Spleen (tissue), 11 donors: Measurements from ENCODE around the gene OSBPL10. TPM values are rescaled to one million over a fixed set of nuclear protein-coding genes. Genes with fewer than 3 reads are reported as not detected.

ENCODE experiments used
- DNase-seq: peaks from one replicate; pipeline ENCODE4 v3.0.0-alpha.2; 2020
- H3K27ac ChIP-seq, 8 donors: fragments of 200-600 bp; sonication (generic) in 7 of 8; 1 replicate in 4 of 8; 2 replicates in 4 of 8; pipeline versions ENCODE4 v1.5.0 to v1.8.0; 2016 to 2021; ENCODE audit warnings: inconsistent platforms in 4 of 8, mild to moderate bottlenecking in 4 of 8, moderate library complexity in 1 of 8
- H3K27me3 ChIP-seq, 7 donors: fragments of 200-600 bp; sonication (generic) in 6 of 7; replicated peaks in 1 of 7; 1 replicate in 4 of 7; 2 replicates in 3 of 7; pipeline versions ENCODE4 v1.5.0 to v1.8.0; 2016 to 2021; ENCODE audit warnings: inconsistent platforms in 3 of 7, mild to moderate bottlenecking in 1 of 7
- H3K36me3 ChIP-seq, 6 donors: fragments of 200-600 bp; sonication (generic) in 5 of 6; 1 replicate in 4 of 6; 2 replicates in 2 of 6; pipeline versions ENCODE4 v1.5.0 to v1.8.0; 2016 to 2021; ENCODE audit warnings: inconsistent platforms in 2 of 6
- H3K4me1 ChIP-seq, 6 donors: fragments of 200-600 bp; sonication (generic) in 5 of 6; 1 replicate in 3 of 6; 2 replicates in 3 of 6; pipeline versions ENCODE4 v1.5.0 to v1.8.0; 2016 to 2021; ENCODE audit warnings: inconsistent platforms in 3 of 6
- H3K4me3 ChIP-seq, 8 donors: fragments of 200-600 bp; sonication (generic) in 7 of 8; 1 replicate in 4 of 8; 2 replicates in 4 of 8; pipeline versions ENCODE4 v1.5.0 to v1.8.0; 2016 to 2021; ENCODE audit warnings: inconsistent platforms in 4 of 8, mild to moderate bottlenecking in 4 of 8, moderate library complexity in 2 of 8
- H3K9me3 ChIP-seq, 8 donors: fragments of 200-600 bp; sonication (generic) in 7 of 8; 1 replicate in 4 of 8; 2 replicates in 4 of 8; pipeline versions ENCODE4 v1.5.0 to v1.8.0; 2016 to 2021; ENCODE audit warnings: inconsistent platforms in 4 of 8
- POLR2A ChIP-seq, 3 donors: fragments of 450-650 bp; IDR thresholded peaks; one replicate each; pipeline ENCODE4 v1.5.1; 2017; ENCODE audit warnings: antibody characterized with exemption in 3 of 3, mild to moderate bottlenecking in 1 of 3
- POLR2AphosphoS5 ChIP-seq, 3 donors: sonication (generic); formaldehyde crosslinking; IDR thresholded peaks; one replicate each; pipeline ENCODE4 v1.5.1; 2017; ENCODE audit warnings: antibody characterized with exemption in 3 of 3
- WGBS, 5 donors: extraction: QIAGEN DNeasy Blood & Tissue Kit in 3 of 5; methylation state at CpG; one replicate each; pipeline versions ENCODE4 v1.1.5 to v1.1.7; 2013 to 2018; 5-methylcytosine and 5-hydroxymethylcytosine counted together
- intact Hi-C: fragments of 100-400 bp; cut with DNase I; formaldehyde crosslinking; loops from one replicate; pipeline ENCODE4 v1.15.0; 2023; ENCODE audit warnings: low total_unique reads
- polyA plus RNA-seq, 3 donors: library from polyadenylated mRNA; stranded (reverse); fragments of 200-250 nt; gene quantifications; one replicate each; pipeline ENCODE4 v1.2.1, GENCODE V29; 2013
- total RNA-seq, 7 donors: library from RNA; depleted of rRNA in 3 of 7; stranded (reverse); fragments of >200 nt in 3 of 7; fragmentation: NEBNext Ultra II Directional in 4 of 7; extraction: Animal tissue kit (Norgen Biotek cat#: 25700) in 4 of 7; gene quantifications; one replicate each; pipeline versions ENCODE4 v1.1.0 to v1.2.1, GENCODE V29; 2016 to 2021
- TF ChIP-seq, protein P1 (sequence below), 11 experiments: fragments of 200-600 bp in 7 of 11; fragments of 450-650 bp in 4 of 11; sonication (generic) in 4 of 11; IDR thresholded peaks in 8 of 11; conservative IDR thresholded peaks in 3 of 11; 1 replicate in 7 of 11; 2 replicates in 4 of 11; pipeline versions ENCODE4 v1.4.0 to v1.8.0; 2016 to 2021; ENCODE audit warnings: antibody characterized with exemption in 11 of 11, inconsistent platforms in 4 of 11, mild to moderate bottlenecking in 1 of 11
- donor health status: healthy with polysubstance abuse.
- donor health status: DM: no; HTN: no; CAD: no; lungs with moderate emphysema.
- donor health status: DM: no; HTN: no; CAD: no.
- donor health status: Bipolar disorder and iron deficiency.
- donor health status: healthy.
- donor health status: DM: no; HTN: no; CAD: no.
- donor health status: DM: yes; HTN: yes; CAD: no.

The OSBPL10 gene
- total and polyA plus RNA-seq, 10 donors: 3.8 to 95.1 (median 56.5) TPM

DNA sequence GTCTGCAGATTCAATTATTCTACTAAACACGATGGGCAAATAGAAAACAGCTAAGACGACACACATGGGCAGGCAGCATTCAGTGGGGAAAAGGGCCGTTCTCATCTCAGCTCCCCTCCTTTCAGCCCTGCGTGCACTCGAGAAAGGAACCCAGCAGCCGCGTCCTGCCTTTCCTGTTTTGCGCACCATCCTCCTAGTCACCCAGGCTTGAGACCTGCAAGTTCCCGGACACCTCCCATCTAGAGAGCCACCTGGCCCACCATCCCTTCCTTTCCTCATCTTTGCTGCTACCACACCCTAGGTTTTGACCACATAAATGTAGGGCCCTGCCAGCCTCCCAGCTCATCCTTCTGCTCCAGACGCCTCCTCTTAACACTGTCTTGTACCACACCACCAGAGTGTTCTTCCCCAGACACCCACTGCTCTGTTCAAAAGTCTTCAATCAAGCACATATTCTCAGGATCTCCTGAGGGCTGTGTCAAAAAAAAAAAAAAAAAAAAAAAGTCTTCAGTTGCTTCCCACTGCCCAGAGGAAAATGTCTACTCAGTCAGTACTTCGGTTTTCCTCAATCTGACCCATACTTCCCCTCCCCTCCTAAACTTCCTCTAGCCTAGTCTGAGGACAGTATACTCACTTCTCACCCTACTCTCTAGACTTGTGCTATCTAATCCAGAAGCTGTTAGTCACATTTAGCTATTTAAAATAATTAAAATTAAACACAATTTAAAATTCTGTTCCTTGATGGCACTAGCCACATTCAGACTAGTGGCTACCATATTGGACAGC is 266.4 kb downstream of the OSBPL10 start:
- TF ChIP-seq POLR2A (IDR thresholded peaks at IDR 0.05) (no peak), POLR2AphosphoS5 (IDR thresholded peaks at IDR 0.05) (no peak)
- TF ChIP-seq, protein P1, sequence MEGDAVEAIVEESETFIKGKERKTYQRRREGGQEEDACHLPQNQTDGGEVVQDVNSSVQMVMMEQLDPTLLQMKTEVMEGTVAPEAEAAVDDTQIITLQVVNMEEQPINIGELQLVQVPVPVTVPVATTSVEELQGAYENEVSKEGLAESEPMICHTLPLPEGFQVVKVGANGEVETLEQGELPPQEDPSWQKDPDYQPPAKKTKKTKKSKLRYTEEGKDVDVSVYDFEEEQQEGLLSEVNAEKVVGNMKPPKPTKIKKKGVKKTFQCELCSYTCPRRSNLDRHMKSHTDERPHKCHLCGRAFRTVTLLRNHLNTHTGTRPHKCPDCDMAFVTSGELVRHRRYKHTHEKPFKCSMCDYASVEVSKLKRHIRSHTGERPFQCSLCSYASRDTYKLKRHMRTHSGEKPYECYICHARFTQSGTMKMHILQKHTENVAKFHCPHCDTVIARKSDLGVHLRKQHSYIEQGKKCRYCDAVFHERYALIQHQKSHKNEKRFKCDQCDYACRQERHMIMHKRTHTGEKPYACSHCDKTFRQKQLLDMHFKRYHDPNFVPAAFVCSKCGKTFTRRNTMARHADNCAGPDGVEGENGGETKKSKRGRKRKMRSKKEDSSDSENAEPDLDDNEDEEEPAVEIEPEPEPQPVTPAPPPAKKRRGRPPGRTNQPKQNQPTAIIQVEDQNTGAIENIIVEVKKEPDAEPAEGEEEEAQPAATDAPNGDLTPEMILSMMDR (IDR thresholded peaks at IDR 0.05 in 8 of 11, conservative IDR thresholded peaks at IDR 0.05 in 3 of 11): no peak
- Histone ChIP-seq H3K27me3 (no peaks in the 10 kb centered on the region), H3K4me1 (peaks cover 0 to 29% (median 6%) of the 10 kb centered on the region in 6 donors), H3K4me3 (no peak overlapping the region), H3K36me3 (peaks cover 0 to 16% (median 0%) of the 10 kb centered on the region in 6 donors), H3K9me3 (peaks cover 0 to 10% (median 4%) of the 10 kb centered on the region in 8 donors), H3K27ac (no peak overlapping the region)
- 53 to 72% (median 56%) methylated on average over 11 of the region's 11 CpGs for WGBS, 5 donors
- no peak for DNase-seq
- intact Hi-C loops: no loop called here

DNA sequence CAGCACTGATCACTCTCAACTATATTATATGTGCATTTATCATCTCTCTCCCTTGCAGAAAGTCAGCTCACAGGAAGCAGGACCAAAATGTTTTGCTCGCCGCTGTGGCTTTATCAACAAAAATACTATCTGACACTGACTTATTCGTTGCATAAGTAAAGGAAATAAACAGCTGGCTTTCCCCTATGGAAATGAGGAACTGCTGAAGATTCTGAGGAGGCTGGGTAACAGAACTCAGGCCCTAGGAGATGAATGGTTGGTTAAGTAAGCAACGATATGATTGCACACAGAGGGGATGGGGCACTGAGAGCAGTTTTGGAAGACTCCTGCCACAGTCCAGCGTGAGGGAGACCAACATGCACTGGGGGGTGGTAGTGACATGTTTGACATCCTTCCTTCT is 267.2 kb downstream of the OSBPL10 start:
- intact Hi-C loops: no loop called here
- 40 to 68% (median 42%) methylated on average over 5 of the region's 5 CpGs for WGBS, 5 donors
- H3K4me1 ChIP-seq: peaks cover 0 to 35% (median 8%) of the 10 kb centered on the region in 6 donors
- peaks cover 0 to 18% (median 0%) of the 10 kb centered on the region in 6 donors for H3K36me3 ChIP-seq
- no peak for DNase-seq
- TF ChIP-seq, protein P1 (IDR thresholded peaks at IDR 0.05 in 8 of 11, conservative IDR thresholded peaks at IDR 0.05 in 3 of 11): no peak
- TF ChIP-seq POLR2A (IDR thresholded peaks at IDR 0.05) (no peak), POLR2AphosphoS5 (IDR thresholded peaks at IDR 0.05) (no peak)
- H3K4me3 ChIP-seq: no peak overlapping the region
- H3K27ac ChIP-seq: no peak overlapping the region
- H3K9me3 ChIP-seq: peaks cover 0 to 10% (median 4%) of the 10 kb centered on the region in 8 donors
- no peaks in the 10 kb centered on the region for H3K27me3 ChIP-seq

DNA sequence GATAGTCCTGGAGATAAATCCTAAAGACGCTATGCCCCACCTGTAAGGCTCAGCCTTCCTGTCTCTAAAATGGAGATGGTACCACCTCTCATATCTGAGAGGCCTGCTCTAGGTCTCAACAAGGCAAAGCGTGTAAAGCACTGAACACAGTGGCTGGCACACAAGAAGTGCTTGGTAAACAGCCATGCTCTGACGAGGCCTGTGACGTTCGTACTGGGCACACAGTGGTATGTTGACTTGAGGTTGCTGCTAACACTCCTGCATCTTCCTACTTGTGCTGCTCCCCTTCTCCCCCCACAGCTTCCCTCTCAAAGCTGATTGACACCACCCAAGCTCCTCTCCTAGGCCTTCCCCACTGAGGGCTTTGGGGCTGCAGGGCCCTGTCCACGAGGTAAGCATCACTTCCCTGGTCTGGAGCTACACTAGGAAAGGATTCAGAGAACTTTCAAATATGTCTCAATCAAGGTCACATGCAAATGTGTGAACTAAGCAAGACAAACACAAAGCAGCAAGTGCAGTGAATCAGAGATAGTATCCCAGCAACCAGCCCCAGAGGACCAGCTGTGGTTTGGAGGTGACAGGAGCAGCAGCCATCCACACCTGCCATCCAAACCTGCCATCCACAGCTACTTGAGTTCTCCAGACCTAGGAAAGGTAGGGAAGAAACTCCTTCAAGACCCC is 270.8 kb downstream of the OSBPL10 start:
- 83 to 86% (median 85%) methylated on average over 6 of the region's 6 CpGs for WGBS, 5 donors
- Histone ChIP-seq H3K27ac (no peak overlapping the region), H3K4me1 (peaks cover 0 to 35% (median 8%) of the 10 kb centered on the region in 6 donors), H3K4me3 (no peak overlapping the region), H3K36me3 (peaks cover 0 to 21% (median 0%) of the 10 kb centered on the region in 6 donors), H3K27me3 (no peaks in the 10 kb centered on the region), H3K9me3 (peaks cover 0 to 10% (median 4%) of the 10 kb centered on the region in 8 donors)
- DNase-seq: no peak
- TF ChIP-seq, protein P1 (IDR thresholded peaks at IDR 0.05 in 8 of 11, conservative IDR thresholded peaks at IDR 0.05 in 3 of 11): no peak
- TF ChIP-seq POLR2A (IDR thresholded peaks at IDR 0.05): no peak
- no peak for TF ChIP-seq POLR2AphosphoS5 (IDR thresholded peaks at IDR 0.05)
- intact Hi-C loops: no loop called here

GRCh38 chr3:31709526-31709925 is 271.5 kb downstream of the OSBPL10 start:
- H3K36me3 ChIP-seq: peaks cover 0 to 21% (median 0%) of the 10 kb centered on the region in 6 donors
- peaks cover 0 to 38% (median 11%) of the 10 kb centered on the region in 6 donors for H3K4me1 ChIP-seq
- H3K4me3 ChIP-seq: no peak overlapping the region
- no peak for TF ChIP-seq POLR2AphosphoS5 (IDR thresholded peaks at IDR 0.05)
- no peak for TF ChIP-seq POLR2A (IDR thresholded peaks at IDR 0.05)
- TF ChIP-seq, protein P1 (IDR thresholded peaks at IDR 0.05 in 8 of 11, conservative IDR thresholded peaks at IDR 0.05 in 3 of 11): no peak
- H3K9me3 ChIP-seq: peaks cover 0 to 10% (median 4%) of the 10 kb centered on the region in 8 donors
- intact Hi-C loops: no loop called here
- no peaks in the 10 kb centered on the region for H3K27me3 ChIP-seq
- DNase-seq: no peak
- WGBS, 5 donors: 85 to 94% (median 89%) methylated on average over 4 of the region's 4 CpGs
- no peak overlapping the region for H3K27ac ChIP-seq
